ENCODE data around the gene SDR39U1.

The SDR39U1 gene

DNA sequence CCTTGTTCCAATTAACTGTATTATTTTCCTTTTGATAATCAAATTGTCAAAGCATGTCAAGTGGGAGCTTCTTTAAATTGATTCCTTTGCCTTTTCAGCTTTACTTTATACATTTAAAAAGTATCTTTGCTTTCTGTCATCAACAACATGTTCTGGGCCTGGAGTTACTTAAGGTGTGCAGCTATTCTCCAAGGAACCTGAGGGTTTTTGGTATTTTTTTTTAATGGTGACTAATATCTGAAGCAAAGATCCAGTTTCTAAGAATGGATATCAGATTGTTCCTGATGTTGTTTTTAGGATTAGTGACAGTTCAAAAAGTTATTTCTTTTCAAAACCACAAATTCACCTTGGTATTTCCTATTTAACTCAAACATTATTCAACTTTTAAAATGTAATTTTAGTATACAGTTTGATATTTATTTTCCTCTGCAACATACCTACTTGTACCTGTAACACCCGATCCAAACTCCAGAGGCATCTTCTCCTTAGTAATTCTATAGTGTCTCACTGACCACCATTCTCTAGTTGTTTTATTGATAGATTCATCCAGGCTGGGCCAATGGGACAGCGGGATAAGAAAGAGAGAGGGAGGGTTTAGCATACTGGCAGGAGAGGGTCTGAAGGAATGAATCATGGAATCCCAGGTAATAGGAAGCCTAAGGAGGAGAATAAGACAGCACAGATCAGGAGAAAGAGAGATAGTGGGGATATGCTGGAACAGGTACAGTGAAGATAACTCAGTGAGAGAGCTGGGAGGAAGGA lies 16.2 kb downstream of the SDR39U1 start:
- no peak for DNase-seq (ENCODE audit: low read depth in 1 of 2, low spot score in 1 of 2)
- Histone ChIP-seq H3K27me3 (ENCODE audit: insufficient read depth, poor library complexity, severe bottlenecking) (no peaks in the 10 kb centered on the region), H3K4me3 (replicated peaks; ENCODE audit: insufficient read depth, low read length) (no peak overlapping the region), H3K27ac (replicated peaks) (no peak overlapping the region)
- TF ChIP-seq, protein P1, sequence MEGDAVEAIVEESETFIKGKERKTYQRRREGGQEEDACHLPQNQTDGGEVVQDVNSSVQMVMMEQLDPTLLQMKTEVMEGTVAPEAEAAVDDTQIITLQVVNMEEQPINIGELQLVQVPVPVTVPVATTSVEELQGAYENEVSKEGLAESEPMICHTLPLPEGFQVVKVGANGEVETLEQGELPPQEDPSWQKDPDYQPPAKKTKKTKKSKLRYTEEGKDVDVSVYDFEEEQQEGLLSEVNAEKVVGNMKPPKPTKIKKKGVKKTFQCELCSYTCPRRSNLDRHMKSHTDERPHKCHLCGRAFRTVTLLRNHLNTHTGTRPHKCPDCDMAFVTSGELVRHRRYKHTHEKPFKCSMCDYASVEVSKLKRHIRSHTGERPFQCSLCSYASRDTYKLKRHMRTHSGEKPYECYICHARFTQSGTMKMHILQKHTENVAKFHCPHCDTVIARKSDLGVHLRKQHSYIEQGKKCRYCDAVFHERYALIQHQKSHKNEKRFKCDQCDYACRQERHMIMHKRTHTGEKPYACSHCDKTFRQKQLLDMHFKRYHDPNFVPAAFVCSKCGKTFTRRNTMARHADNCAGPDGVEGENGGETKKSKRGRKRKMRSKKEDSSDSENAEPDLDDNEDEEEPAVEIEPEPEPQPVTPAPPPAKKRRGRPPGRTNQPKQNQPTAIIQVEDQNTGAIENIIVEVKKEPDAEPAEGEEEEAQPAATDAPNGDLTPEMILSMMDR (IDR thresholded peaks at IDR 0.05; ENCODE audit: insufficient read depth, low read length), result no peak
- no peak for TF ChIP-seq POLR2AphosphoS5 (IDR thresholded peaks at IDR 0.05; ENCODE audit: low read depth)
- TF ChIP-seq SPI1 (IDR thresholded peaks at IDR 0.05; ENCODE audit: borderline replicate concordance, low read depth), result no peak
- TF ChIP-seq, protein P2, sequence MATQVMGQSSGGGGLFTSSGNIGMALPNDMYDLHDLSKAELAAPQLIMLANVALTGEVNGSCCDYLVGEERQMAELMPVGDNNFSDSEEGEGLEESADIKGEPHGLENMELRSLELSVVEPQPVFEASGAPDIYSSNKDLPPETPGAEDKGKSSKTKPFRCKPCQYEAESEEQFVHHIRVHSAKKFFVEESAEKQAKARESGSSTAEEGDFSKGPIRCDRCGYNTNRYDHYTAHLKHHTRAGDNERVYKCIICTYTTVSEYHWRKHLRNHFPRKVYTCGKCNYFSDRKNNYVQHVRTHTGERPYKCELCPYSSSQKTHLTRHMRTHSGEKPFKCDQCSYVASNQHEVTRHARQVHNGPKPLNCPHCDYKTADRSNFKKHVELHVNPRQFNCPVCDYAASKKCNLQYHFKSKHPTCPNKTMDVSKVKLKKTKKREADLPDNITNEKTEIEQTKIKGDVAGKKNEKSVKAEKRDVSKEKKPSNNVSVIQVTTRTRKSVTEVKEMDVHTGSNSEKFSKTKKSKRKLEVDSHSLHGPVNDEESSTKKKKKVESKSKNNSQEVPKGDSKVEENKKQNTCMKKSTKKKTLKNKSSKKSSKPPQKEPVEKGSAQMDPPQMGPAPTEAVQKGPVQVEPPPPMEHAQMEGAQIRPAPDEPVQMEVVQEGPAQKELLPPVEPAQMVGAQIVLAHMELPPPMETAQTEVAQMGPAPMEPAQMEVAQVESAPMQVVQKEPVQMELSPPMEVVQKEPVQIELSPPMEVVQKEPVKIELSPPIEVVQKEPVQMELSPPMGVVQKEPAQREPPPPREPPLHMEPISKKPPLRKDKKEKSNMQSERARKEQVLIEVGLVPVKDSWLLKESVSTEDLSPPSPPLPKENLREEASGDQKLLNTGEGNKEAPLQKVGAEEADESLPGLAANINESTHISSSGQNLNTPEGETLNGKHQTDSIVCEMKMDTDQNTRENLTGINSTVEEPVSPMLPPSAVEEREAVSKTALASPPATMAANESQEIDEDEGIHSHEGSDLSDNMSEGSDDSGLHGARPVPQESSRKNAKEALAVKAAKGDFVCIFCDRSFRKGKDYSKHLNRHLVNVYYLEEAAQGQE (IDR thresholded peaks at IDR 0.05; ENCODE audit: insufficient replicate concordance, low read depth), result no peak
- TF ChIP-seq GABPA (IDR thresholded peaks at IDR 0.05; ENCODE audit: low read depth), result no peak

DNA sequence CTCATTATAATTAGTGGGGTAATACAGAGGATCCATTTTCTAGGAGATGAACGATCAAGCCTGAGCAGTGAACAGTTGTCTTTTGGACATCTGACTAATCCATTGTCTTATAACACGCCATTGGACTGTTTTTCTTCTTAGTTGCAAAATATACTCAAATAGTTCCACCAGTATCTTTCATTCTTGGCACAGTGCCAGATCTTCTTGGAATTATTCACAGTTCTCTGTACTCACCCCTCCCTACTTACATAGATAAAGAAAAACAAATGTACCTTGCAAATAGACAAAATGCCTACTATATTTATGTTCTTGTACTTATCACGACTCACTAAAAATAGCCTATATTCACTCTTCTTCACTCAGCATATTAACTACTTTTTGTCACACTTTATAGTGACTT lies 16.9 kb downstream of the SDR39U1 start:
- Histone ChIP-seq H3K27ac (replicated peaks) (no peak overlapping the region), H3K4me3 (replicated peaks; ENCODE audit: insufficient read depth, low read length) (no peak overlapping the region), H3K27me3 (ENCODE audit: insufficient read depth, poor library complexity, severe bottlenecking) (no peaks in the 10 kb centered on the region)
- no peak for DNase-seq (ENCODE audit: low read depth in 1 of 2, low spot score in 1 of 2)
- TF ChIP-seq, protein P1 (IDR thresholded peaks at IDR 0.05; ENCODE audit: insufficient read depth, low read length), result no peak

DNA sequence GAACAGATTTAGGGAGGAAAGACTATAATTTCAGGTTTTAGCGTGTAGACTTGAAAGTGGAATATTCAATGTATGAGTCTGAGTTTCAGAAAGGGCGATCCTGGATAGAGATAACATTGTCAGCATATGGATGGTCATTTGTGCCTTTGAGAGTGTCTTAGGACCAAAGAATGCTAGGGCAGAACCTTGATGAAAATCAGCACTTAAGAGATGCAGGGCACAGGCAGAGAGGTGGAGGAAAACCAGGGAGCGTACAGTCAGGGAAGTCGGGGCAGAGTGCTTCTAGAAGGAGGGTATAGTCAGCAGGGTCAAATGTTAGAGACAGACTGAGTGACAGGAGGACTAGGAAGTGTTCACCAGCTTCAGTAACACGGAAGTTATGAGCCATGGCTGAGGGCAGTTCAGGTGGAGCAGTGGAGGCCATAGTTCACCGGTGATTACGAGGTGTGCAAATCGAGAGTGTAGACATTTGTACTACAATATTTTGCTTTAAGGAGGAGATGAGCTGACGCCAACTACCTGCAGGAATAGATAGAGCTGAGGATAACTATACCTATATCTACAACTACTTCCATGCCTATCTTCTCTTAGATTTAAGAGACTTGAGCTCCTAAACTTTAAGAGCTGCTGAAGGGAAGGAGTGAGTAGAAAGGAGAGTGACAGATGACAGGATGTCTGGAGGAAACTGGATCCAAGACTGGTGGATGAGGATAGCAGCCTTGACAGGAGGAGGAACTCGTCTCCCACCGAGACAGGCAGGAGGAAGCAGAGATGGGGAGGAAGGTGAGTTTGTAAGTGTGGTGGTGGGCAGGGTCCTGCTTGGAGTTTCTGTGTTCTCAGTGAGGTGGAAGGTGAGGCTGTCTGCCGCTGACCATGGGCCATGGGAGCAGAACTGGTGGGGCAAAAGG lies 19.6 kb downstream of the SDR39U1 start:
- no peak for DNase-seq (ENCODE audit: low read depth in 1 of 2, low spot score in 1 of 2)
- no peak overlapping the region for H3K27ac ChIP-seq (replicated peaks)
- TF ChIP-seq SPI1 (IDR thresholded peaks at IDR 0.05; ENCODE audit: borderline replicate concordance, low read depth) (no peak), GABPA (IDR thresholded peaks at IDR 0.05; ENCODE audit: low read depth) (no peak), POLR2AphosphoS5 (IDR thresholded peaks at IDR 0.05; ENCODE audit: low read depth) (no peak)
- TF ChIP-seq, protein P2 (IDR thresholded peaks at IDR 0.05; ENCODE audit: insufficient replicate concordance, low read depth), result no peak
- TF ChIP-seq, protein P1 (IDR thresholded peaks at IDR 0.05; ENCODE audit: insufficient read depth, low read length), result no peak
- H3K27me3 ChIP-seq (ENCODE audit: insufficient read depth, poor library complexity, severe bottlenecking), result no peaks in the 10 kb centered on the region
- H3K4me3 ChIP-seq (replicated peaks; ENCODE audit: insufficient read depth, low read length), result no peak overlapping the region

All from HL-60 (cell line).